NCI-H187 treated with DMSO at 0.1 percent for 48 hours (cell line): ENCODE data around the gene POGLUT2.

Experiments used
- DNase-seq: peaks from one replicate; lab custom pipeline; 2025; lab: John Stamatoyannopoulos, UW

The POGLUT2 gene

GRCh38 chr13:102798581-102799425 lies at the start of gene POGLUT2, which contains the start of gene BIVM:
Gene POGLUT2 (minus strand): TSS chr13:102798976. CDS start chr13:102798670, 306 bp downstream.
Gene BIVM (plus strand): TSS chr13:102799119. CDS start chr13:102807268, 8,149 bp downstream.
- peak; percentile 74 for DNase-seq

- DNase-seq: no peak
Observed at GRCh38 chr13:102847272-102848234, 48.8 kb upstream of the POGLUT2 start.

- DNase-seq: no peak
Observed at GRCh38 chr13:102846261-102847015, 47.7 kb upstream of the POGLUT2 start.

- DNase-seq: peak; percentile 71
Observed at GRCh38 chr13:102845630-102846260, 47.0 kb upstream of the POGLUT2 start, which contains the start of gene ERCC5. Gene ERCC5 (plus strand): TSS chr13:102846032. CDS start chr13:102846267, 235 bp downstream.

- no peak for DNase-seq
Observed at GRCh38 chr13:102845289-102845629, 46.5 kb upstream of the POGLUT2 start.

- DNase-seq: no peak
Observed at GRCh38 chr13:102839462-102839861, 40.7 kb upstream of the POGLUT2 start.

- DNase-seq: no peak
Observed at GRCh38 chr13:102838982-102839381, 40.2 kb upstream of the POGLUT2 start.

- no peak for DNase-seq
Observed at GRCh38 chr13:102838273-102838672, 39.5 kb upstream of the POGLUT2 start.

- no peak for DNase-seq
Observed at GRCh38 chr13:102836471-102836870, 37.7 kb upstream of the POGLUT2 start.

- no peak for DNase-seq
Observed at GRCh38 chr13:102830646-102831045, 31.9 kb upstream of the POGLUT2 start.

GRCh38 chr13:102825921-102826706 lies 27.3 kb upstream of the POGLUT2 start:
- no peak for DNase-seq

- DNase-seq: no peak
Observed at GRCh38 chr13:102825400-102825799, 26.6 kb upstream of the POGLUT2 start.

- no peak for DNase-seq
Observed at GRCh38 chr13:102817907-102818306, 19.1 kb upstream of the POGLUT2 start.

GRCh38 chr13:102817241-102817640 lies 18.5 kb upstream of the POGLUT2 start:
- DNase-seq: no peak

- DNase-seq: no peak
Observed at GRCh38 chr13:102816708-102817107, 17.9 kb upstream of the POGLUT2 start.

GRCh38 chr13:102815788-102816187 lies 17.0 kb upstream of the POGLUT2 start:
- no peak for DNase-seq

- DNase-seq: no peak
Observed at GRCh38 chr13:102814793-102815192, 16.0 kb upstream of the POGLUT2 start.

- no peak for DNase-seq
Observed at GRCh38 chr13:102814025-102814607, 15.3 kb upstream of the POGLUT2 start.

- no peak for DNase-seq
Observed at GRCh38 chr13:102812611-102813287, 14.0 kb upstream of the POGLUT2 start.

- no peak for DNase-seq
Observed at GRCh38 chr13:102807699-102808098, 8.9 kb upstream of the POGLUT2 start.
